IPS DF 4.7 (cell line): Measurements from ENCODE around the gene ACSL6.

ENCODE experiments used
- DNase-seq: peaks from one replicate; pipeline ENCODE4 v3.0.0-alpha.2; 2013; ENCODE audit warnings: low spot score; ENCODE audit errors: extremely low read depth

ACSL6 gene, protein sequence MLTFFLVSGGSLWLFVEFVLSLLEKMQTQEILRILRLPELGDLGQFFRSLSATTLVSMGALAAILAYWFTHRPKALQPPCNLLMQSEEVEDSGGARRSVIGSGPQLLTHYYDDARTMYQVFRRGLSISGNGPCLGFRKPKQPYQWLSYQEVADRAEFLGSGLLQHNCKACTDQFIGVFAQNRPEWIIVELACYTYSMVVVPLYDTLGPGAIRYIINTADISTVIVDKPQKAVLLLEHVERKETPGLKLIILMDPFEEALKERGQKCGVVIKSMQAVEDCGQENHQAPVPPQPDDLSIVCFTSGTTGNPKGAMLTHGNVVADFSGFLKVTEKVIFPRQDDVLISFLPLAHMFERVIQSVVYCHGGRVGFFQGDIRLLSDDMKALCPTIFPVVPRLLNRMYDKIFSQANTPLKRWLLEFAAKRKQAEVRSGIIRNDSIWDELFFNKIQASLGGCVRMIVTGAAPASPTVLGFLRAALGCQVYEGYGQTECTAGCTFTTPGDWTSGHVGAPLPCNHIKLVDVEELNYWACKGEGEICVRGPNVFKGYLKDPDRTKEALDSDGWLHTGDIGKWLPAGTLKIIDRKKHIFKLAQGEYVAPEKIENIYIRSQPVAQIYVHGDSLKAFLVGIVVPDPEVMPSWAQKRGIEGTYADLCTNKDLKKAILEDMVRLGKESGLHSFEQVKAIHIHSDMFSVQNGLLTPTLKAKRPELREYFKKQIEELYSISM

DNA sequence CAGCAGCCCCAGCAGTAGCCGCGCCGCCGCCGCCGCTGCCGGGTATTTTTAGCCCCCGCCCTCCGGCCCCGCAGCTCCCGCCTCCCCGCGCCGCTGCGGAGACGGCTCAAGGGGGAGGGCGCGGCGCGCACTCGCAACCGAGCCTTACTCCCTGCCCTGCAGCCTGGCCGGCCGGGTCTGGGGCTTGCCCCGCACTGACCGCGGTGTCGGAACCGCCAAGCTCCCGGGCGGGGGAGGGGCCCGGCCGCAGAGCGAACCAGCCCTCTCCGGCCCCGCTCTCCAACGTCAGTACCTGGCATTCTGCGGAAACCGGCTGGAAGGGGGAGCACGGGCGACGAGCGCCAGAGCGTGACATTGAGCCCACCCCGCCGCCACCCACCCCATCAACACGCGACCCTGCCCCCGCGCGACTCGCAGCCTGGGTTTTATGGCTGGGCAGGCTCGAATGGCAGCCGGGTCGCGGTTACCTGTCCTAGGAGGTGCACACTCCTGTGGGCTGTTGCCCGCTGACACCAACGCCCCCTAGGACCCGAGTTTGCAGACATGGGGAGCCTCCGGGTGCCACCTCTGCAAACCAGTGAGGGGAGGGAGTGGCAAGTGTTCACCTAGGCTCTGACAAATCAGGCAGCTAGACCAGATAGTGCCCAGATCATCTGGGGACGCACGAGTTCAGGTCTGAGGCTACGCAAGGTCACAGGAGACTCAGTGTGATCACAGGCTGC, at the start of gene ACSL6:
ACSL6 (minus strand) TSS at position 37 of the 722 bp plus-strand sequence. CDS start 105 bp downstream, outside the sequence.
- no peak for DNase-seq

DNA sequence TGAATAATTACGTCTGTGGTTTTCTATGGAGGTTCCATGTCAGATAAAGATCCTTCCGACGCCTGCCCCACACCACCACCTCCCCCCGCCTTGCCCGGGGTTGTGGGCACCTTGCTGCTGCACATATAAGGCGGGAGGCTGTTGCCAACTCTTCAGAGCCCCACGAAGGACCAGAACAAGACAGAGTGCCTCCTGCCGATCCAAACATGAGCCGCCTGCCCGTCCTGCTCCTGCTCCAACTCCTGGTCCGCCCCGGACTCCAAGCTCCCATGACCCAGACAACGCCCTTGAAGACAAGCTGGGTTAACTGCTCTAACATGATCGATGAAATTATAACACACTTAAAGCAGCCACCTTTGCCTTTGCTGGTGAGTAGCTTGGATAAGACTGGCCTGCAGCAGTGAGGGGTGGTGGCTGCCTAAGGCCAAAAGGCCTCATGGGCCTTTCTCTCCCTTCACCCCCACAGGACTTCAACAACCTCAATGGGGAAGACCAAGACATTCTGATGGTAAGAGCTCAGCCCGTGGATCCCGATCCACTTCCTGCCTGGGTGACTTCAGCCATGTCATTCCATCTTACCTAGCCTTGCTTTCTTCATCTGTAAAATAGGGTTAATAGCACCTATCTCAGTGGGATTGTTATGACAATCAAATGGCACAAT, 49.2 kb upstream of the ACSL6 start, which contains the start of gene IL3:
IL3 (plus strand) TSS at position 155 of the 661 bp plus-strand sequence; CDS start at position 207, 52 bp downstream.
- no peak for DNase-seq

DNA sequence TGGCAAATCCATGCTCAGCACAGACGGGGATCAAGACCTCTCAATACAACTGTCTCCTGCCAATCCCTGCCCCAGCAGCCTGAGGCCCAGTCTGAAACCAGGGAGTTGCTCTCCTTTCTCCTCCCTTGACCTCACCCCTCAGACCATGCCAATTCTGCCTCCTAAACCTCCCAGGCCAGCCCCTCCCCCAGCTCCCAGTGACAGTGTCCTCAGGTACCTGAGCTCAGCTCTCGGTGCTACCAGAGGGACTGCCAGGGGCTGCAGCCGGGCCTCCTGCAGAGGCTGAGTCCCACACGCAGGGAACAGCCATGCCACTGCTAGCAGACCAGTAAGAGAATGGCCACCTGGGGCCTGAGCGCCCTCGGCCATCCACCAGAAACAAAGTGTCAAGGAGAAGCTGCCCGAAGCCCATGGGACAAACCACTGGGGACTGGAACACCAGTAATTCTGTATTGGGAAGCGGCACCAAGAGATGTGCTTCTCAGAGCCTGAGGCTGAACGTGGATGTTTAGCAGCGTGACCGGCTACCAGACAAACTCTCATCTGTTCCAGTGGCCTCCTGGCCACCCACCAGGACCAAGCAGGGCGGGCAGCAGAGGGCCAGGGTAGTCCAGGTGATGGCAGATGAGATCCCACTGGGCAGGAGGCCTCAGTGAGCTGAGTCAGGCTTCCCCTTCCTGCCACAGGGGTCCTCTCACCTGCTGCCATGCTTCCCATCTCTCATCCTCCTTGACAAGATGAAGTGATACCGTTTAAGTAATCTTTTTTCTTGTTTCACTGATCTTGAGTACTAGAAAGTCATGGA, 48.4 kb upstream of the ACSL6 start:
- DNase-seq, result no peak

DNA sequence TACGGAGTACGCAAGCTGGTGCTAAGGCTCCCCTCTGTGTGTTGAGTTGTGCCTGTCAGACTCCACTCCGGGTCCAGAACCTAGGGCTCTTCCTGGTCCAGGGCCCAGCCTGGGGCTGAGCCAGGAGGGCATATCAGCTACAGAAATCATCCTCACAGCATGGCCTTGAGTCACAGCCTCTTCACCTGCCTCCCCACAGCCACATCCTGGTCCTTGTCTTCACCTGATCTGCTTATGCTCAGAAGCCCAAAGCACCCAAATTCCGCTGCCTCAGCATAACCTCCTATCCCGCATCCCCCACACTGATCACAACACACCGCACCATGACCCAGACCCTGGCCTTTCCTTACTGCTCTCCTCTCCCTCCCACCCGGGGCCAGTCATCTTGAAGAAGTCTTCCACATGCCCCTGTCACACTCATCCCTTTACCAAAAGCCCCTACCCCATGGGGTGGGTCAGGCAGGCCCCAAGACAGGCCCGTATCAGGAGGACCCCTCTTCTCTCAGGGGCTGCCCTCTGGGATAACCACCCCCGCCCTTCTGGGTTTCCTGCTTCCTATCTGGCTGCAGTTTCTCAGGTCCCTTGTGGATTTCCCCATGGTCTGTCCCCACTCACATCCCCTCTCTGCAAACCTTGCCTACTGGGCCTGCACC, 47.7 kb upstream of the ACSL6 start:
- DNase-seq, result no peak

DNA sequence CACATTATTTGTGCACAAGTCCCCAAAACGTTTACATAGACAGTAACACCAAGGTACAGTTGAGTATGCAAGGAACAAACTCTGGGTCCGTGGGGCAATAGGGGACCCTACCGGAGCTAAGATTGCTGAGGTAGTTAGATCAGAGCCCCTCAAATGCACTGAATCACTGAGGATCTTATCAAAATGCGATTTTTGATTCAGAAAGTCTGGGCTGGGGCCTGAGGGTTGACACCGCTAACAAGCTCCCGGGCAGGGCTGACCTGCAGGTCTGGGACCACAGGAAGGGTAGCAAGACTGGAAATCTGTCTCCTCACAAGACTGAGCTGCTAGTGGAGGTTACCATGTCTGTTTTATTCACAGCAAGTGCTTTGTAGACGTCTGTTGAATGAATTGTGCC, 47.2 kb upstream of the ACSL6 start:
- no peak for DNase-seq

DNA sequence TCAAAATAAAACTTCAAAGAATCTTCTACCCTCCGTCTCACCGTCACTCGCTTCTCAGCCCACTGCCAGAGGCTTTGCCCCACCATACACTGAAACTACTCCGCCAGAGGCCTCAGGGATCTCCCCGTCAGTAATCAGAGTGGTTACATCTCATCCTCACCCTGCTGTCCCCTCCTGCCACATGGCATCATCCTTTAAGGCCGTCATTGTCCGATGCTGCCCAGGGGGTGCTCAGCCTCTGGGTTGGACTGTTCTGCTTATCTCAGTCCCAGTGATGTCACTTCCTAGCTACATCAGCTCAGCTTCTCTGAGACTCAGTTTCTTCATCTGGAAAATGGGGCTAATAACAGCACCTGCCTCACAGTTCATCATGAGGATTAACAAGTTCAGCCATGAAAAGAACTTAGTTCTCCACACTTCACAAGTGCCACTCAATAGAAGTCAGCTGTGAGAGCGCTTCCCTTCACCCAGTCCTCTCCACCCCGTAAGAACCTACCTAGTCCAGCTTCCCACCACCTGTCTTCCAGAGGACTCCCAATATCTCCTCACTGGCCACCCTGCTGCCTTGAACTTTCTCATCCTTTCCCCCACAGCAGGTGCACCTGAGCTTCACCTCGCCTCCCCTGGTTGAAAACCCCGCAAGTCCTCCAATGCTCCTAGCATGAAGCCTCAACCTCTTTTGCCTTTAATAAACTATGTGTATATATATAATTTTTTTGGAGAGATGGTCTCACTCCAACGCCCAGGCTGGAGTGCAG, 46.2 kb upstream of the ACSL6 start:
- DNase-seq, result no peak

DNA sequence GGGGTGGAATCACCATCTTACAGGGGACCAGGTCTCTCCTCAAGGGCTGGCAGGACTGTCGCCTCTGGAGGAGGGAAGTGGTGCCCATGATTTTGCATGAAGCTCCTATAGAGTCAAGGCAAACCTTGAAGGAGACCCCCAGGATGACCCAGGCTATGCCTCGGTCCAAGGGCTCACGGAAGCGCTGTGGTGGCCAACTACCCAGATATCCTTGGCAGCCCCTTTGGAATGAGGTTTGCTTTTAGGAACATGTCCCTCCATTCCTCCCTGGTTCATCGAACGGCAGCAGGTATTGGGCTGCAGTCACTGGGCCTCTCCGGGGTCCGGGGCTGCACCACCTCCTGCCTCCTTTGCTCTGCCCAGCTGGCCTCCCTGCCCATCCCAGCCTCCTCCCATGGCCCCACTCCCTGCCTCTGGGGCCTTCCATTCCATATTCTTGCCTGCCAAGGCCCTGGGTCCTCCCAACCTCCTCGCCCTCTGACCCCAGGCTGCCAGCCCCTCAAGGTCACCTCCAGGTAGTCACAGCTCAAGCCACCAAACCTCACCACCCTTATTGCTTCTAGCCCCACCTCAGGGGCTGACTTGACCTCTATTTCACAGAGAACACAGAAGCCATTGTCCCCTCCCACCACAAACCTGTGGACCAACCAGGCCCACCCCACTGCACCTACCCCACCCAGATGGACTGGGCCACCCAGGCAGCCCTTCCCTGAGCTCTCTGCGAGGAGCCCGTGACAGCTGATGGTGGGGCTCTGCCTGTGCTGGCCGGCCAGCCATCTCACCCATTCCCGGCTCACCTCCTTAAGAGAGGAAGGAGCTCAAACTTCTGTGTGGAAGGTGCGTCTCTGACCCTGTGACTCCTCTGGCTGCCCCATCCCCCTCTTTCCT, 45.4 kb upstream of the ACSL6 start:
- no peak for DNase-seq

DNA sequence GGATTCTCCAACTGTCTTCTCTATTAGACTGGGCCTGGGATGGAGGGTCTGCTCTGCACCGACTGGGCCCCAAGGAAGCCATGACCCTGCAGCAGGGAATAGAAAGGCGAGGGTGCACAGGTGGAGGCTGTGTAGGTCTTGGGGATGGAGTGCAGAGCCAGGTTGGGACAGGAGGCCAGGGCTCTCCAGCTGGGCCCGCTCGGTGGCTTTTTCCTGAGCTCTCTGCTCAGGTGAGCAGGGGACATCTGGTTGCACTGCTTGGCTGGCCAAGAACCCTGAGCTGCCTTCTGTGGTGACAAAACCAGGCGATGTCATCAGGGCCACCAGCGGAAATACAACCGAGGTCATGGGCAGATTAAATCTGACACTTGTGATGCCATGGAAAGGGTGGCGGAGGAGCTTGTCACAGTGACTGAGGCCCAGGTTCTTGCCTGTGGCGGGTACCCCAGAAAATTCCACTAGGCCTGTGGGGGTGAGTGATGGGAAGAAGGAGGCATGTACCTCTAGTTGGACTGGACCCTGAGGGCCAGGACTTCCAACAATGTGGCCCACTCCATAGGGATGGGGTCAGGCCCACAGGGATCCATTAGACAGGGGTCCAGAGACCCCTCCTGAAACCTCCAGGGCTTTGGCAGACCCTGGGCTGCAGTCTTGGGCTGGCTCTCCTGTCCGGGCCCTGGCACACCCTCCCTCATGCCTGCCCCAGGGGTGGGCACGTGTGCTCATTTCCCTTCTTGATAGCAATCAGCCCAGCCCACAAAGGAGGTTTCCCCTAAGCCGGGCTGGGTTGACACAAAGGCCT, 44.6 kb upstream of the ACSL6 start:
- DNase-seq, result no peak

DNA sequence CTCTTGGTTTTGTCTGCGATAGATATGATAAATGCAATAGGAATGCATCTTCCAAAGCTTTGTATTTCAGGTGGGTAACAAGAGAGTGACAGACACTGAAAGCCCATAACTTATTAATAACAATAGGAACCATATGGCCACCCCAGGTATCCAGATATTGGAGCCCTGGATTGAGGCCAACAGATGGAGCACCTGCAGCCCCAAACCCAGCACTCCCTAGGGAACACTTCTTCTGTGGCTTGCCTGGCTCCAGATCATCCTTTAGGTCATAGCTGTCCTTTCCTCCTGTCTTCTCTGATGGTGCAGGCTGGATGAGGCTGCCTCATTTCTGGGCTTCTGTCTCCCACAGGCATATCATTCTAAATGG, 44.0 kb upstream of the ACSL6 start:
- no peak for DNase-seq

DNA sequence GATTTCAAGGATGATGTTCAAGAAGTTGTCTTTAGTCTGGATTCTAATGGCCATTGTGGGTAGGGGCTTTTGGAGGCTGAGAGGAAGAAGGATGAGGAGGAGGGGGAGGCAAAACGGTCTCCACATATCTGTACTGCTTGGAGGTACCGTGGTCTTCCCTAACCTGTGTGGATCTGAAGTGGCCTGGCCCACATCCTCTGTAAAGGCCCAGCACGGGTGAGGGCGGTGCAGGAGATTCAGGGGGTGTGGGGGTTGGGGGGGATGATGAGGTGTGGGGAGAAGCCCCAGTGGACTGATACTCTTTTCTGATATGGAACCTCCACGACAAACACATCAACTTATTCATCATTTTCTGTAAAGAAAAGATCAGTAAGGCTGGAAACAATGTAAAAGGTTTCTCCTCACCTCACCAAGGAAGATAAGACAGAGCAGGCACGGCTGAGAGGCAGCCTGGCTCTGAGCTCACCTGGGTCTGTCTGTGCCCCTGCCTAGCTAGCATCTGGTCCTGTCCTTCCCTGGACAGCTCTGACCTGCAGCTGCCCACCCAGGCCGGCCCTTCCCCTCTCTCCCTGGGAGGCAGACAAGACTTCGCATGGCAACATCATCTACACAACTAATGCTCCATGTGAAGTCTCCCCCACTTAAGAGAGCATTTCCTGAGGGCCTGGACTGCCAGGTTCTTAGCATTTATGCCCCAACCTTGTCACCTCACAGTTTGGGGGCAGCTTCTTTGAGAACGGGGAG, 43.4 kb upstream of the ACSL6 start:
- DNase-seq, result no peak

DNA sequence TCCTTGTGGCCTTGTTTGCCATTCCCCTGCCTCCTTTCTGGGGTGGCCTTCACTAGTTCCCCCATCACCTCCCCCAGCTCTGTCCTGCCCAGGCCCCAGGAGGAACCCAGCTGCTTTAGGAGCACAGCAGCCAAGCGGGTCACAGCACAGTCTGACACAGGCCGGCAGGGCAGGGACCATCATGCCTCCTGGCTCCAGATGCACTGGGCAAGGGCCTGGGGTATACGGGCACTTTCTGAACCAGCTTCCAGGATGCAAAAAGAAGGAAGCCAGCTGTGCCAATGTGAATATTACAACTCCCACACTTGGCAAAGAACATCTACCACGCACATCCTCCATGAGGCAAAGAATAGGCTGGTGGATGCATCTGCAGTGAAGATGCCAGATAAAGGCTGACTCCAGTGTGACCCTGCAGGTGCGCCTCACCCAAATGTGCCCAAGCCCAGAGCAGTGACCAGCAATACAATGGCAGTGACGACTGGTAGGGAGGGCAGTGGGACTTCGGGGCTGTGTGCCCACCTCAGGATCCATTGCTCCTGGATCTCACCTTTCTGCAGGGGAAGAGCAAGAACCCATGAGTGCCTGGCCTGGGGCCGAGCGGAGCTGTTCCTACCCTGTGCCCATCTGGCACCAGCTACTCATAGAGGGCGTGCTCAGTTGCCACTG, 42.7 kb upstream of the ACSL6 start:
- DNase-seq, result no peak

DNA sequence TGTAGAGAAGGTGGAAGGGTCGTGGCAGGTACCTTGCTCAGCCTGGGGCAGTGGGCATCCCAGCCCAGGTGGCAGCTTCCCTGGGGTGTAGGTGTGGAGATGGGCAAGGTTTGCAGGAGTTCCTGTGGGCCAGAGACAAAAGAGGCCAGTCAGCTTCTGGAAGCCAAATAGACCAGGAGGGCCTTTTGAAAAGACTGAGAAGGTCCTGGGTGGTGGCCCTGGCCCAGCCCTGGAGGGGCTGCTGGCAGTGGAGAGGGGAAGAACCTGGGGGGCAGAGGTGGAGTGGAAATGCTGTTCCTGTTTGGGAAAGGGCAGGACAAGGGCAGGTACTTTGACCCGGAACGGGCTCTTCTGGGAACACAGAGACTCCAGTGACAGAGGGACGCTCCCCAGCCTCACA, 42.0 kb upstream of the ACSL6 start:
- DNase-seq, result no peak

DNA sequence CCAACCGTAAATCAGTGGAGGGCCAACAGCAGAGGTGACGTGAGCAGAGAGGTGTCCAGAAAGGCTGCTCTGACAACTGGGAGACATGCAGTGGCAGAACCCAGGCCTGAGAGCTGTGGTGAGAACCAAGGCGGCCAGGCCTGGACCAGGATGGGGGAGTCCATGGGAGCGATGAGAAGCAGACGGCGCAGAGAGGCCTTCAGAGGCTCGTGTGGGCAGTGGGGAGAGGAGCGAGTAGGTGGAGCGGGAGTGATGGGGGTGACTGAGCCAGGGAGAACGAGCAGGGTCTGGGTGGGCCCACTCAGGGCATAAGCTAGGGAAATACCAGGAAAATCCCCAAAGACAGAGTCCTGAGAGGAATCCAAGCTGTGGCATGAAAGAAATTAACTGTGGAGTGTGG, 41.1 kb upstream of the ACSL6 start:
- DNase-seq, result no peak

DNA sequence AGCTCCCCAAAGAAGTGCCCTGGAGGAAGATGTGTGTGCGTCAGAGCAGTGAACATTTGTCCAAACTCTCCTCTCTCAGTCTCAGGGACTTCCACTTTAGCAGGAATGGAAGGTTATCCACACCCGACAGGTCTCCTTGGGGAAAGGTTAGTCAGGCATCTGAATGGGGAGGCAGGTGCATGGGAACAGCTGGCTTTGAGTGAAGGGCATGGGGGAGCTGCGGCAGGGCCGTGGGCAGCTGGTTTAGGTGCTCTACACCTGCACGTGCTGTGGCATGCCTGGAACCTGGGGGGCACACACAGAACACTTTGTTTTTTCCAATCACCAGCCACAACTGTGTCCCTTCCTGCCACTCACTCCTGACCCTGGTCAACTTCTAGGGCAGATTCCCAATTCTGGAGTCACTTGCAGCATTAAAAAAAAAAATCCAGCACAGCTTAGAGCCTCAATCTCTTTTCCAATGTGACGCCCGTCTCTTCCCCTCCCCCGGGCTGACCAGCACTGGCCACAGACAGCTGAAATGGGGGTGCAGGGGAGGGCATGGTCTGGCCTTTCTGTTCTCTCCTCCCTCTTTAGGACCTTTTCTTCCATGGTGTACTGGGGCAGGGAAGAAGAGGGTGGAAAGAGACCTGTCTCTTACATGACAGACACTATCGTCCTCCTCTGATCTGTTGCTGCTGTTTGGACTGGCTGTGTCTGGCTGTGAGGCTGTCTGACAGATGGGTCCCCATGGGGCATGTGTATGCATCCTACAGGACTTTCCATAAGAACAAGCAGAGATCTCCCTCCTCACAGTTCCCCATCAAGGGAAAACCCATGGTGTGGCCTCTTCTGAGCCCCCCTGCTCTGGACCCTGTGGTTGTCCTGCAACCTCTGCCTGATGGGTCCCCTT, 39.4 kb upstream of the ACSL6 start:
- DNase-seq, result no peak

DNA sequence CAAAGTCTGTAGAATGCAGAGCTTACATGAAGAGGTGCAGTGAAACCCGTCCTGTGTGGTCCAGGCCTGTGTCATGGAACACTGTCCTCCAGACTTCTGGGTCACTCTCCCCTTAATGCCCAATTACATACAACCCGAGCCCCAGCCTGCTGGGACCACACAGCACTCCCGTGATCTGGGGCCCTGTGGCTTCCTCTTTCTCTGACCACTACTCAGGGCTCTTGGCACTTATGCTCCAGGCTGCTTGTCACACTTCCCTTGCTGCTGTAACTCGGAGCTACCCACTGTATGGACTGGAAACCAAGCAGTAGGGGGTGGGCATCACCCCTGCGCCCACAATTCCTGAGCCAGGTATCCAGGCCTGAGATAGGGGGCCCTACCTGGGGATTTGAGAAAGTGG, 38.7 kb upstream of the ACSL6 start:
- no peak for DNase-seq
